Colon (tissue), 2 donors: Measurements from ENCODE around the gene PLOD2.

Source experiments
- FAIRE-seq: peaks from 2 replicates; lab custom pipeline; 2012; peaks lifted over from hg19 to GRCh38; lab: Jason Lieb, UNC
- donor health status: control.
- donor health status: control.

The PLOD2 gene

DNA sequence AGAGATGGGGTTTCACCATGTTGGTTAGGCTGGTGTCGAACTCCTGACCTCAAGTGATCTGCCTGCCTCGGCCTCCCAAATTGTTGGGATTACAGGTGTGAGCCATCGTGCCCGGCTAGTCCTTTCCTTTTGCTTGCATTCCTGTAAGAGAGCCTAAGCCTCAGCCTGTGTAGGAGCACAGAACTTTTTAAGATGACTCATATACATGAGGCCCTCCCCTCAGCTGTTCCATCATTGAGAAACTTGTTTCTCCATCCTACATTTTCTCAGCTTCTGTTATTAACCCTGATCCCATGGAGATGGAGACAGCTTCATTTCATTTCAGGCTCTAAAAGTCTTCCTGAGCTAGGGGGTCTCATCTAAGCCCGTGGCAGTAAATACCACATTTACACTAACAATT lies 123.3 kb downstream of the PLOD2 start:
- FAIRE-seq: no peak

DNA sequence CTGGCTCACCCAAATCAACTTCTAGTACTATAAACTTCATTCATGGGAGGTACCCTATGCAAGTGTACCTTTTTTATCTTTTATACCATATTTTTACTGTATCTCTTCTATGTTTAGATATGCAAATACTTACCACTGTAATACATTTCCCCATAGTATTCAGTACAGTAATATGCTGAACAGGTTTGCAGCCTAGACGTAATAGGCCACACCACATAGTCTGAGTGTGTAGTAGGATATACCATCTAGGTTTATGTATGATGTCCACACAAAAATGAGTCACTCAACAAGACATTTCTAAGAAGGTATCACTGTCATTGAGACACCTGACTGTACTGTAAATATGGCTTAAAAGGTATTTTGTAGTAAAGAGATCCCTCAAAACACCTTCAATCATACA lies 124.7 kb downstream of the PLOD2 start:
- peak; percentile 5 for FAIRE-seq

DNA sequence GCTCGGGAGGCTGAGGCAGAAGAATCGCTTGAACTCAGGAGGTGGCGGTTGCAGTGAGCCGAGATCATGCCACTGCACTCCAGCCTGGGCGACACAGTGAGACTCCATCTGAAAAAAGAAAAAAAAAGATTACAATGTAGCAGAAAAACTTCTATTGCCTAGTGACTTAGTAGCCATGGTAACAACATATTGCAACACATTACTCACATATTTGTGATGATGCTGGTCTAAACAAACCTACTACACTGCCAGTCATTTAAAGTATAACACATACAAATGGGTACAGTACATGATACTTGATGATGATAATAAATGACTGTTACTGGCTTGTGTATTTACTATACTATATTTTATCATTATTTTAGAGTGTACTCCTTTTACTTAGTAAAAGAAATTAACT lies 125.6 kb downstream of the PLOD2 start:
- FAIRE-seq: no peak

DNA sequence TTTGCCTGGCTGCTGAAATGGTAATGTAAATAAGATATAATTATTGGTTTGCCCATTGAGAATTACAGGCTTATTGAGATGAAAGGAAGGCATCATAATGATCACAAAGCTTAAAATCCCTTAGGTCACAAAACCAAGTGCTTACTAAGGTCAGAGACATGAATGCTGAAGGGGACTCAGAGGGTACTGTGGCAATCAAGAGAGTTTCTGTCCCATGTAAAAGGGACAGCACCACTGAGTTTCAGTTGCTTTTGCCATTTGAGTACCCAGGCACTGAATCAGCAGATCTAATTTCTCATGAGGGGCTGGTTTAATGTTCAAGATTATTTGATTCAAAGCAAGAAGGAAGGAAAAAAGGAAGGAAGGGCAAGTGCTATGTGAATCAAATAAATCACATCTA lies 127.0 kb downstream of the PLOD2 start:
- FAIRE-seq: no peak

DNA sequence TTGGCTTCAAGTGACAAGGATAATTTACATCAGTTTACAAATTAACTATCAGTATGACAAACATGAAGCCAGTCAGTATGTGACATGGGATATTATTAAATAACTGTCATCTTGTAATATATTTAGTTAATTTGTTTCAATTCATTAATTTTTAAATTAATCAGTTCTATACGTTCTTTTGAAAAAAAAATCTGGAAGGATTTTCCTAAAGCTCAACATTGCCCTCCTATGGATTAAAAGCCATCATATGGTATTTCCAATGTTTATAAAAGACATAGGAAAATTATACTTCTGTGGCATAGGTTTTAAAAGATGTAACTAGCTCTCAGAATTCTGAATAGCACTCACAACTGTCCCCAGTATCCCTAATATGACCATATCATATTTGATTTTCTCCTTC lies 134.4 kb downstream of the PLOD2 start:
- FAIRE-seq: no peak

DNA sequence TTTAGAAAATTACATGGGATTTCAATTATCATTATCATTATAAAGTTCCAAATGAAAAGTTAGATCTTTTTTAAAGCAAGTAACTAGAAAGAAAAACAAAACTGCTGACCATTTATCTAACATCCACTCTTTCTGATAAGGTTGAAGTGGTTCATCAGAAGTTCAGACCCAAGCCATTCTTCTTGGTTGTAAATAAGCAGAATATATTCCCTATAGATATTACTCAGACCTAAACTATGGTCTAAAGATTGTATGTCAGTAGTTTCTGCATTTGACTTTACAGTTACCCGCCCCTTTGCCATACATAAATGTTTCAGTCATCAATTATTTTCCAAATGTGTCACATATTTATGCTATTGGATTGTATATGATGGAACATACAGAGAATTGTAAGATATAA lies 136.7 kb downstream of the PLOD2 start:
- no peak for FAIRE-seq

DNA sequence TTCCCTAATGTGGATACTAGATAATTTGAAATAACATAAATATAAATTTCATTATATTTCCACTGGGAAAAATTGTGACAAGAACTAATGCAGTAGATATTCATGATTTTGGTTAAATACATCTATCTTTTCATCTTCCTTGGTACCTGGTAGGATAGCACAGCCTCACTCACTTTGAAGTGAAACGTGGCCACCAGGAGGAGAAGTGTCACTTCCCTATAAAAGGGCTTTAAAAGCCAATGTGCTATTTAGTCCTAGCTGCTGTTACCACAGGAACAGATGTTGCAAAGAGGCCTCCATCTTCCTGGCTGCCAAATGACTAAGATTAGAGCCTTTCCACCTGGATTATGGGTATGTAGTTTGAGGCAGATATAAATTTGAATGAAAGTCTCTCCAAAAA lies 140.0 kb downstream of the PLOD2 start:
- FAIRE-seq: no peak

DNA sequence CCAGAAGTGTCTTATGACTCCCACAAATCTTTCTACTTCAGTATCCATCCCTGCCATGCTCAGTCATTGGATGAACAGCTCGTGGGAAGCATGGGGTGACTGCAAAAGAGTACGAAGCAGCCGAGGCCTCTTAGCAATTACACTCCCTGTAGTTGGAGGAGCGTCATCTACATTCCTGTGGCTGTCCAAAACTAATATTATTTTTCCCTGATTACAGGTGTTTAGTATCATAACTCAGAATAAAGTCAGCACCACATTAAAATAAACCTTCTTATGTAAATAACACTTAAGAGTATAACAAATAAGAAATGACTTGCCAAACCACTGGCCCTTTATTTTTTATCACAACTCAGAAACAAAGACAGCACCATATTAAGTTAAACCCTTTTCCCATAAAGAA lies 141.5 kb downstream of the PLOD2 start:
- no peak for FAIRE-seq
